KG1 (cell line): ENCODE measurements around the gene FOXP3.
"Not testable (repeated sequence)": the region's sequence is repeated elsewhere in the genome, so short reads cannot be mapped to it uniquely, and the experiment has no call there.

Source experiments
- DNase-seq: peaks from one replicate; lab custom pipeline; 2025; lab: John Stamatoyannopoulos, UW

Gene FOXP3

GRCh38 chrX:49264460-49264859 lies at the start of gene FOXP3:
Gene FOXP3, minus strand, starts transcription at chrX:49264710. Its CDS starts 6,205 bp downstream, at chrX:49258505.
- DNase-seq: no peak

GRCh38 chrX:49312176-49312575 lies 47.7 kb upstream of the FOXP3 start:
- no peak for DNase-seq

- no peak for DNase-seq
Measured at GRCh38 chrX:49310371-49310770, 45.9 kb upstream of the FOXP3 start.

- DNase-seq: no peak
Measured at GRCh38 chrX:49309401-49309981, 45.0 kb upstream of the FOXP3 start.

GRCh38 chrX:49308604-49309269 lies 44.2 kb upstream of the FOXP3 start:
- DNase-seq: no peak

- not testable (repeated sequence) for DNase-seq
Measured at GRCh38 chrX:49307775-49308174, 43.3 kb upstream of the FOXP3 start.

GRCh38 chrX:49303346-49303745 lies 38.8 kb upstream of the FOXP3 start, which contains the start of gene GAGE10:
Gene GAGE10, plus strand, starts transcription at chrX:49303646. Its CDS starts 1,214 bp downstream, at chrX:49304860.
- DNase-seq: no peak

GRCh38 chrX:49300703-49301102 lies 36.2 kb upstream of the FOXP3 start:
- no peak for DNase-seq

- DNase-seq: not testable (repeated sequence)
Measured at GRCh38 chrX:49299293-49299692, 34.8 kb upstream of the FOXP3 start.

- DNase-seq: no peak
Measured at GRCh38 chrX:49292400-49293362, 28.2 kb upstream of the FOXP3 start.

- no peak for DNase-seq
Measured at GRCh38 chrX:49291615-49292337, 27.3 kb upstream of the FOXP3 start.

- DNase-seq: no peak
Measured at GRCh38 chrX:49290215-49290614, 25.7 kb upstream of the FOXP3 start.

GRCh38 chrX:49287665-49288064 lies 23.2 kb upstream of the FOXP3 start:
- no peak for DNase-seq

- no peak for DNase-seq
Measured at GRCh38 chrX:49286581-49286980, 22.1 kb upstream of the FOXP3 start.

- DNase-seq: no peak
Measured at GRCh38 chrX:49286136-49286535, 21.6 kb upstream of the FOXP3 start.

- no peak for DNase-seq
Measured at GRCh38 chrX:49284212-49284611, 19.7 kb upstream of the FOXP3 start.

- no peak for DNase-seq
Measured at GRCh38 chrX:49282647-49283011, 18.1 kb upstream of the FOXP3 start.

- no peak for DNase-seq
Measured at GRCh38 chrX:49278081-49278480, 13.6 kb upstream of the FOXP3 start.

GRCh38 chrX:49277535-49277830 lies 13.0 kb upstream of the FOXP3 start:
- DNase-seq: no peak

- no peak for DNase-seq
Measured at GRCh38 chrX:49276671-49277534, 12.4 kb upstream of the FOXP3 start.

- DNase-seq: no peak
Measured at GRCh38 chrX:49276207-49276606, 11.7 kb upstream of the FOXP3 start.
